RWPE2 (cell line): ENCODE results near the gene ZYG11B.

Experiments used
- ATAC-seq: fragments of 200-7000 bp; cut with Tn5 transposase; 3 replicates; pipeline ENCODE4 v1.9.1; 2021; ENCODE audit warnings: low read depth
- DNase-seq: peaks from one replicate; pipeline ENCODE4 v3.0.0-alpha.2; 2020; ENCODE audit warnings: low spot score
- H3K27ac ChIP-seq: fragments of 450-650 bp; 2 replicates; pipeline ENCODE4 v1.5.1; 2017; ENCODE audit warnings: mild to moderate bottlenecking; ENCODE audit not compliant: poor library complexity, severe bottlenecking
- H3K27me3 ChIP-seq: fragments of 250-450 bp; sonication (Bioruptor Pico); 2 replicates; pipeline ENCODE4 v1.5.1; 2021; ENCODE audit warnings: mild to moderate bottlenecking, moderate library complexity; ENCODE audit not compliant: insufficient read depth, poor library complexity, severe bottlenecking
- H3K36me3 ChIP-seq: fragments of 250-450 bp; sonication (Bioruptor Pico); 2 replicates; pipeline ENCODE4 v1.5.1; 2020; ENCODE audit warnings: low read depth, mild to moderate bottlenecking, moderate library complexity
- H3K4me1 ChIP-seq: fragments of 250-450 bp; sonication (Bioruptor Pico); 2 replicates; pipeline ENCODE4 v1.5.1; 2021; ENCODE audit warnings: mild to moderate bottlenecking, moderate library complexity; ENCODE audit not compliant: insufficient read depth, poor library complexity, severe bottlenecking
- H3K4me3 ChIP-seq: fragments of 250-450 bp; sonication (Bioruptor Pico); 2 replicates; pipeline ENCODE4 v1.5.1; 2021; ENCODE audit warnings: mild to moderate bottlenecking, moderate library complexity; ENCODE audit not compliant: severe bottlenecking
- H3K9me3 ChIP-seq: fragments of 250-450 bp; sonication (Bioruptor Pico); 2 replicates; pipeline ENCODE4 v1.5.1; 2021; ENCODE audit warnings: mild to moderate bottlenecking, moderate library complexity; ENCODE audit not compliant: severe bottlenecking
- TF ChIP-seq, protein P1 (sequence below): fragments of 450-650 bp; IDR thresholded peaks from one replicate; pipeline ENCODE4 v1.5.1; 2017; ENCODE audit warnings: mild to moderate bottlenecking, moderate library complexity; ENCODE audit not compliant: poor library complexity, severe bottlenecking

The ZYG11B gene

DNA sequence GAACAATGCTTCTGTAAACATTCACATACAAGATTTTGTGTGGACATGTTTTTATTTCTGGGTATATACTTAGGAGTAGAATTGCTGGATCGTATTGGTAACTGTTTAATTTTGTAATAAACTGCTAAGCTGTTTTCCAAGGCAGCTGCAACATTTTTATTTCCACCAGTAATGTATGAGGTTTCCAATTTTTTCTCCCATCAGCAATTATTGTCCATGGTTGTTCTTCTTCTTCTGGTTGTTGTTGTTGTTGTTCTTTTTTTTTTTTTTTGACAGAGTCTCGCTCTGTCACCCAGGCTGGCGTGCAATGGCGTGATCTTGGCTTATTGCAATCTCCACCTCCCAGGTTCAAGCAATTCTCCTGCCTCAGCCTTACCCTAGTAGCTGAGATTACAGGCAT, 26.9 kb downstream of the ZYG11B start:
- TF ChIP-seq, protein P1, sequence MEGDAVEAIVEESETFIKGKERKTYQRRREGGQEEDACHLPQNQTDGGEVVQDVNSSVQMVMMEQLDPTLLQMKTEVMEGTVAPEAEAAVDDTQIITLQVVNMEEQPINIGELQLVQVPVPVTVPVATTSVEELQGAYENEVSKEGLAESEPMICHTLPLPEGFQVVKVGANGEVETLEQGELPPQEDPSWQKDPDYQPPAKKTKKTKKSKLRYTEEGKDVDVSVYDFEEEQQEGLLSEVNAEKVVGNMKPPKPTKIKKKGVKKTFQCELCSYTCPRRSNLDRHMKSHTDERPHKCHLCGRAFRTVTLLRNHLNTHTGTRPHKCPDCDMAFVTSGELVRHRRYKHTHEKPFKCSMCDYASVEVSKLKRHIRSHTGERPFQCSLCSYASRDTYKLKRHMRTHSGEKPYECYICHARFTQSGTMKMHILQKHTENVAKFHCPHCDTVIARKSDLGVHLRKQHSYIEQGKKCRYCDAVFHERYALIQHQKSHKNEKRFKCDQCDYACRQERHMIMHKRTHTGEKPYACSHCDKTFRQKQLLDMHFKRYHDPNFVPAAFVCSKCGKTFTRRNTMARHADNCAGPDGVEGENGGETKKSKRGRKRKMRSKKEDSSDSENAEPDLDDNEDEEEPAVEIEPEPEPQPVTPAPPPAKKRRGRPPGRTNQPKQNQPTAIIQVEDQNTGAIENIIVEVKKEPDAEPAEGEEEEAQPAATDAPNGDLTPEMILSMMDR: no peak
- H3K9me3 ChIP-seq: no peaks in the 10 kb centered on the region
- H3K27me3 ChIP-seq: no peaks in the 10 kb centered on the region
- ATAC-seq (no peak), DNase-seq (no peak)
- H3K27ac ChIP-seq: no peak overlapping the region
- peaks cover 3% of the 10 kb centered on the region for H3K4me1 ChIP-seq
- peaks cover 10% of the 10 kb centered on the region for H3K36me3 ChIP-seq
- H3K4me3 ChIP-seq: no peak overlapping the region

DNA sequence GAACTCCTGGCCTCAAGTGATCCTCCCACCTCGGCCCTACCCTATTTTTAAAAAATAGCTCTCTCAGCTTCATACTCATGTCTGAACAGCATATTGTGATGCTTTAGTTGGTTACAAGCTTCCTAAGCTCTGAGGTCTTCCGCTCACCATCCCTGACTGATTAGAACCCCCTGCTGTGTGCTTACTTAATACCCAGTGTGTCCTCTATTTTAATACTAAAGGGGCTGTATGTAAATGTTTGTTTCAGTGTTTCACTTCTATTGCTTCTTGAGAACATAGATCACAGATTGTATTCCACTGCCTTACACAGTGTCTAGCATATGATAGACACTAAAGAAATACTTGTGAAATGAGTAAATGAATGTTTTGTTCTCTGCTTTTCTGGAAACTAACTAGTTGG, 29.8 kb downstream of the ZYG11B start:
- Histone ChIP-seq H3K4me1 (no peaks in the 10 kb centered on the region), H3K4me3 (no peak overlapping the region), H3K27ac (no peak overlapping the region), H3K36me3 (peaks cover 22% of the 10 kb centered on the region), H3K9me3 (no peaks in the 10 kb centered on the region), H3K27me3 (no peaks in the 10 kb centered on the region)
- ATAC-seq (no peak), DNase-seq (no peak)
- TF ChIP-seq, protein P1: no peak

DNA sequence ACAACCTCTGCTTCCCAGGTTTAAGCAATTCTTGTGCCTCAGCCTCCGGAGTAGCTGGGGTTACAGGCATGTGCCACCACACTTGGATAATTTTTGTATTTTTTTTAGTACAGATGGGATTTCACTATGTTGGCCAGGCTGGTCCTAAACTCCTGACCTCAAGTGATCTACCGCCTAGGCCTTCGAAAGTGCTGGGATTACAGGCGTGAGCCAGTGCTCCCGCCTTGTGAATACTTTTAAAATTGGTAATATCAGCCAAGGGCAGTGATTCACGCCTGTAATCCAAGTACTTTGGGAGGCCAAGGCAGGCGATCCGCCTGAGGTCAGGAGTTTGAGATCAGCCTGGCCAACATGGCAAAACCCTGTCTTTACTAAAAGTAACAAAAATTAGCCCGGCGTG, 33.7 kb downstream of the ZYG11B start:
- H3K36me3 ChIP-seq: peaks cover 22% of the 10 kb centered on the region
- DNase-seq: no peak
- TF ChIP-seq, protein P1: no peak
- no peak overlapping the region for H3K4me3 ChIP-seq
- no peaks in the 10 kb centered on the region for H3K27me3 ChIP-seq
- H3K9me3 ChIP-seq: no peaks in the 10 kb centered on the region
- H3K27ac ChIP-seq: no peak overlapping the region
- ATAC-seq: no peak
- H3K4me1 ChIP-seq: no peaks in the 10 kb centered on the region

DNA sequence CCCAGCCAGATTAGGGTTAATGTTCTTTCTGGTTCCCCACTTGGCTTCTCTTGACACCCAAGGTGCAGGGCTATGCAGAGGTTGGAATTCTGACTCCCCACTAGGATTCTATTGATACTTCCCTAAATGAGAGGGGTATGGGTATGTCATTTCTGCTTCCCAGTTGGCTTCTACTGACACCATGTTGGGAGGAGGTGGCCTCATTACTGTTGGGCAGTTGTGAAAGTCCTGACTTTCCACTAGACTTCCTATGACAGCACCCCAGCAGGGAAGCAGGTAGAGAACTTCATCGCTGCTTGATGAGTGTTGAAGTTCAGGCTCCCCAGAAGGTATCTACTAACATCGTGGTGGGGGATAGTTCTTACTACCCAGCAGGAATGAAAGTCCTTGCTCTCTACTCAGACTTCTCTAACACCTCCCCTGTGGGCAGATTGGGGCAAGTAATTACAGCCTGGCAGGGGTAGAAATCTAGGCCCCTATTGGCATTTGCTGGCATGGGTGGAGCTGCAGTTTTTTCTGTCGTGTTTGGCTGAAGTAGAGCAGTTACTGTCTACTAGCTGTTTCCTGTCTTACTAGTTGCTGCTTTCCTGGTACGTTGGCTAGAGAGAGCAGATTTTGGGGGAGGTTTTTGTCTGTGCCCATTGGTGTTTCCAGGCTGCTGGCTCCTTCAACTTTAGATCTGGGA, 41.5 kb downstream of the ZYG11B start:
- ATAC-seq: no peak
- DNase-seq: no peak
- no peak overlapping the region for H3K27ac ChIP-seq
- no peaks in the 10 kb centered on the region for H3K4me1 ChIP-seq
- H3K4me3 ChIP-seq: no peak overlapping the region
- H3K27me3 ChIP-seq: no peaks in the 10 kb centered on the region
- H3K36me3 ChIP-seq: peaks cover 10% of the 10 kb centered on the region; the same call in 1 of the 2 replicates
- H3K9me3 ChIP-seq: no peaks in the 10 kb centered on the region
- TF ChIP-seq, protein P1: no peak

DNA sequence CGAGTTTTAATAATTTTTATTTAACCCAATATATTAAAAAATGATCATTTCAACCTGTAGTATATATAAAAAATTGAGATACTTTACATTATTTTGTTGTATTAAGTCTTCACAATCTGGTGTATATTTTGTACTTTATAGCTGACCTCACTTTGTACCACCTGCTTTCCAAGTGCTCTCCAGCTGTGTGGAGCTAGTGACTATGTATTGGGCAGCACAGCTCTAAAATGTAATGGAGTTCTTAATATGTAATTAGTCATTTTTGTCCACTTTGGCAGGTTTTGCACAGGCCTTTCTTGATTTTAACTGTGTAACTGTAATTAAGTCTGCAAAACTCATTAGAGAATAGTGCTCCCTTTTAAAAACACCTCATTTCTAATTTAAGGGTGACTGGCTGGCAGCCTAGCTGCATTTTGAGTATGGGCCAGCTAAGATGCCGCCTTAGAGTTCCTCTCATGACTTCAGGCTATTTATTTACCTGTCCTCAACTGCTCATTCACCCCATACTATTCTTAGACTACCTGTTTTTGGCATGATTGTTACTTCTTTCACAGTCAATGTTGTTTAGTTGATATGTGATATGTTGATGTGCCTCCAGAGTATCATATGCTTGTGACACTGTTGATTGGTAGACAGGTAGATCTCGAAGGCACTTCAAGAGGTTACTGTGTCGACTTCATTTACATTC, 43.2 kb downstream of the ZYG11B start:
- no peak overlapping the region for H3K27ac ChIP-seq
- no peaks in the 10 kb centered on the region for H3K4me1 ChIP-seq
- H3K36me3 ChIP-seq: peaks cover 10% of the 10 kb centered on the region; the same call in 1 of the 2 replicates
- no peaks in the 10 kb centered on the region for H3K27me3 ChIP-seq
- ATAC-seq (no peak), DNase-seq (no peak)
- no peak overlapping the region for H3K4me3 ChIP-seq
- TF ChIP-seq, protein P1: no peak
- H3K9me3 ChIP-seq: no peaks in the 10 kb centered on the region
